OCI-LY3 (cell line): ENCODE data around the gene KLHL3.
"Not testable (repeated sequence)": the region's sequence is repeated elsewhere in the genome, so short reads cannot be mapped to it uniquely, and the experiment has no call there.

Experiments
- H2AFZ ChIP-seq: fragments of 200-600, 300-600 bp; shearing (Covaris generic); 2 replicates; pipeline ENCODE4 v1.6.0; 2014; ENCODE audit warnings: antibody characterized with exemption, low read depth, low read length
- H3K27ac ChIP-seq: fragments of 200-600, 300-600 bp; sonication (generic); 2 replicates; pipeline ENCODE4 v1.5.1; 2014; ENCODE audit warnings: mild to moderate bottlenecking, low read length, moderate library complexity, mixed read lengths
- H3K27me3 ChIP-seq: fragments of 200-600, 300-600 bp; sonication (generic); 2 replicates; pipeline ENCODE4 v1.6.1; 2014; ENCODE audit warnings: low read depth, low read length, mixed read lengths
- H3K36me3 ChIP-seq: fragments of 200-600, 300-600 bp; sonication (generic); replicated peaks from 2 replicates; pipeline ENCODE3; 2014; ENCODE audit warnings: low read depth, low read length, mixed read lengths
- H3K4me1 ChIP-seq: fragments of 300-600, 200-600 bp; sonication (generic); 2 replicates; pipeline ENCODE4 v1.6.1; 2014; ENCODE audit warnings: low read length, mixed read lengths
- H3K4me2 ChIP-seq: fragments of 200-600, 300-600 bp; sonication (generic); 2 replicates; pipeline ENCODE4 v1.6.1; 2014; ENCODE audit warnings: low read length, mixed read lengths
- H3K4me3 ChIP-seq: fragments of 300-600, 200-600 bp; sonication (generic); 2 replicates; pipeline ENCODE4 v1.5.1; 2014; ENCODE audit warnings: antibody characterized with exemption, mild to moderate bottlenecking, low read length, moderate library complexity
- H3K79me2 ChIP-seq: fragments of 300-600, 200-600 bp; shearing (Covaris generic); 2 replicates; pipeline ENCODE4 v1.6.1; 2014; ENCODE audit warnings: mild to moderate bottlenecking, low read length, mixed read lengths
- H3K9ac ChIP-seq: fragments of 300-600, 200-600 bp; shearing (Covaris generic); 2 replicates; pipeline ENCODE4 v1.6.0; 2014; ENCODE audit warnings: mild to moderate bottlenecking, low read length, moderate library complexity
- H3K9me3 ChIP-seq: fragments of 200-600, 300-600 bp; shearing (Covaris generic); 2 replicates; pipeline ENCODE4 v1.6.1; 2014; ENCODE audit warnings: low read length, mixed read lengths; ENCODE audit not compliant: insufficient read depth
- H4K20me1 ChIP-seq: fragments of 200-600, 300-600 bp; sonication (generic); 2 replicates; pipeline ENCODE4 v1.6.1; 2016; ENCODE audit warnings: low read length, mixed read lengths; ENCODE audit not compliant: insufficient read depth
- CTCF ChIP-seq: fragments of 200-600, 300-600 bp; sonication (generic); IDR thresholded peaks from 2 replicates; pipeline ENCODE4 v1.5.1; 2014; ENCODE audit warnings: antibody characterized with exemption, low read length, low read depth
- EZH2phosphoT487 ChIP-seq: fragments of 200-600 bp; shearing (Covaris generic); IDR thresholded peaks from 2 replicates; pipeline ENCODE4 v1.6.1; 2018; ENCODE audit warnings: antibody characterized with exemption, mixed run types, low read depth

Gene KLHL3

GRCh38 chr5:137649228-137649935 is 86.5 kb downstream of the KLHL3 start:
- H3K4me1 ChIP-seq, result no peaks in the 10 kb centered on the region
- no peaks in the 10 kb centered on the region for H3K36me3 ChIP-seq
- no peak overlapping the region for H3K27ac ChIP-seq
- no peaks in the 10 kb centered on the region; the same call in 1 of the 2 replicates for H3K9me3 ChIP-seq
- H3K4me2 ChIP-seq, result no peak overlapping the region
- no peak overlapping the region for H3K4me3 ChIP-seq
- H3K79me2 ChIP-seq, result no peaks in the 10 kb centered on the region
- no peak for TF ChIP-seq CTCF
- TF ChIP-seq EZH2phosphoT487, result no peak
- H2AFZ ChIP-seq, result no peak overlapping the region
- H3K27me3 ChIP-seq, result no peaks in the 10 kb centered on the region
- H3K9ac ChIP-seq, result no peak overlapping the region
- no peaks in the 10 kb centered on the region for H4K20me1 ChIP-seq

GRCh38 chr5:137648361-137648760 is 87.5 kb downstream of the KLHL3 start:
- Histone ChIP-seq H3K9me3 (no peaks in the 10 kb centered on the region; the same call in 1 of the 2 replicates), H3K27me3 (no peaks in the 10 kb centered on the region), H3K4me1 (no peaks in the 10 kb centered on the region), H3K9ac (no peak overlapping the region), H3K4me2 (no peak overlapping the region), H3K36me3 (no peaks in the 10 kb centered on the region), H3K4me3 (no peak overlapping the region), H3K79me2 (no peaks in the 10 kb centered on the region), H3K27ac (no peak overlapping the region), H2AFZ (no peak overlapping the region), H4K20me1 (no peaks in the 10 kb centered on the region)
- TF ChIP-seq CTCF, result no peak
- no peak for TF ChIP-seq EZH2phosphoT487

GRCh38 chr5:137647401-137647800 is 88.5 kb downstream of the KLHL3 start:
- no peak overlapping the region for H2AFZ ChIP-seq
- no peak overlapping the region for H3K4me3 ChIP-seq
- no peak overlapping the region for H3K4me2 ChIP-seq
- H3K4me1 ChIP-seq, result no peaks in the 10 kb centered on the region
- H3K27ac ChIP-seq, result no peak overlapping the region
- no peaks in the 10 kb centered on the region for H3K79me2 ChIP-seq
- no peaks in the 10 kb centered on the region for H4K20me1 ChIP-seq
- no peaks in the 10 kb centered on the region for H3K27me3 ChIP-seq
- H3K9me3 ChIP-seq, result no peaks in the 10 kb centered on the region; the same call in 1 of the 2 replicates
- H3K9ac ChIP-seq, result no peak overlapping the region
- no peaks in the 10 kb centered on the region for H3K36me3 ChIP-seq
- TF ChIP-seq CTCF, result no peak
- TF ChIP-seq EZH2phosphoT487, result no peak

GRCh38 chr5:137646761-137647160 is 89.1 kb downstream of the KLHL3 start:
- H3K27ac ChIP-seq, result no peak overlapping the region
- H3K4me3 ChIP-seq, result no peak overlapping the region
- H3K9ac ChIP-seq, result no peak overlapping the region
- TF ChIP-seq CTCF, result no peak
- no peak for TF ChIP-seq EZH2phosphoT487
- H4K20me1 ChIP-seq, result no peaks in the 10 kb centered on the region
- no peak overlapping the region for H2AFZ ChIP-seq
- H3K27me3 ChIP-seq, result no peaks in the 10 kb centered on the region
- no peaks in the 10 kb centered on the region for H3K79me2 ChIP-seq
- no peaks in the 10 kb centered on the region; the same call in 1 of the 2 replicates for H3K9me3 ChIP-seq
- no peaks in the 10 kb centered on the region for H3K4me1 ChIP-seq
- H3K36me3 ChIP-seq, result no peaks in the 10 kb centered on the region
- H3K4me2 ChIP-seq, result no peak overlapping the region

DNA sequence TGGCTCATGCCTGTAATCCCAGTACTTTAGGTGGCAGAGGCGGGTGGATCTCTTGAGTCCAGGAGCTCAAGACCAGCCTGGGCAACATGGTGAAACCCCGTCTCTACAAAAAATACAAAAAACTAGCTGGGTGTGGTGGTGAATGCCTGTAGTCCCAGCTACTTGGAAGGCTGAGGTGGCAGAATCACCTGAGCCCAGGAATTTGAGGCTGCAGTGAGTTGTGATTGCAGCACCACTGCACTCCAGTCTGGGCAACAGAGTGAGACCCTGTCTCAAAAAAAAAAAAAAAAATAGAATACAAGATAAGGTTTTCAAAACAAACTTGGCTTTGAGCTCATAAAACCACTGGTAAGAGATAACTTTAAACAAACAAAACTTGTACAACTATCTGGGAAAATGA is 92.8 kb downstream of the KLHL3 start:
- H3K4me3 ChIP-seq, H3K4me2 ChIP-seq, H3K9me3 ChIP-seq, H3K27me3 ChIP-seq, H4K20me1 ChIP-seq, H3K9ac ChIP-seq, H2AFZ ChIP-seq, H3K27ac ChIP-seq, H3K79me2 ChIP-seq, H3K36me3 ChIP-seq, H3K4me1 ChIP-seq: not testable (repeated sequence)
